GM21529 (cell line): ENCODE results near the gene MEAK7.
"Not testable (repeated sequence)": the region's sequence is repeated elsewhere in the genome, so short reads cannot be mapped to it uniquely, and the experiment has no call there.

ENCODE experiments used
- ATAC-seq: cut with Tn5 transposase; IDR thresholded peaks from one replicate; pipeline ENCODE4 v1.9.1; 2021; ENCODE audit not compliant: unreplicated experiment

MEAK7 gene

GRCh38 chr16:84532855-84533486 is 28.5 kb upstream of the MEAK7 start:
- no peak for ATAC-seq

- ATAC-seq, result no peak
These were observed 27.8 kb upstream of the MEAK7 start for GRCh38 chr16:84532291-84532724.

DNA sequence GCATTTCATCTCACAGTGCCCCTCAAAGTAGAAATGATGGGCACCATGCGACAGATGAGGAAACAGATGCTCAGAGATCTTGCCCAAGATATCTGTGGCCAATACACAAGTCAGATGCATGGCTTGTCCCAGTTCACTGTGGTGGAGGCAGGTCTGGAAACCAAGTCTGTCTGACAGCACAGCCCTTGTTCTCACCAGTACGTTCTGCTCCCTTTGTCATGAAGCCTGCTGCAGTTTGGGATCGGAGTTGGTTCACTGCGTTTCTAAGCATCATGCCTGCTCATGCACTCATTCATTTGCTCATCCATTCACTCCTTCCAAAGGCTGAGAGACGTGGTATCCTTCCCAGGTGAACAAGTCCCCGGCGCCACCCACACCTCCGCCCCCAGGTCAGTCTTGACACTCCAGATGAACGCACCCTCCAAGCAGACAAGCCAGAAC is 27.2 kb upstream of the MEAK7 start:
- ATAC-seq, result no peak

GRCh38 chr16:84530590-84530989 is 26.1 kb upstream of the MEAK7 start:
- ATAC-seq, result no peak

DNA sequence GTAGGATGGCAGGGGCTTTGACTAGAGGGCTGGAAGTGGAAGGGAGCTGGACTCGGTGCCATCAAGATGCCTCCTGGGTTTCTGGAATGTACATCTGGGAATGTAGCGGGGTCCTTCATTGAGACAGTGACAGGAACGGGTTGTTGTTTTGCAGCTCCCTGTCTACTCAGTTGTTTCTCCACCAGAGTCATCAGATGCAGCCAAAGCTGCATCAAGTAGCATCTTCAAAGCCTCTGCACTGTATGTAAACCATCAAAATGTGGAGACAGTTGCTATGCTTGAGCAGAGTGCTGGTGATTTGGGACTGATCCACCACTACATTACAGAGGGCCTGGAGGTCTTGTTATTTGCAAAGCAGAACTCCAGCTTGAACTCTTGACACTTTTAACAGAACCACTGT is 25.1 kb upstream of the MEAK7 start:
- no peak for ATAC-seq

DNA sequence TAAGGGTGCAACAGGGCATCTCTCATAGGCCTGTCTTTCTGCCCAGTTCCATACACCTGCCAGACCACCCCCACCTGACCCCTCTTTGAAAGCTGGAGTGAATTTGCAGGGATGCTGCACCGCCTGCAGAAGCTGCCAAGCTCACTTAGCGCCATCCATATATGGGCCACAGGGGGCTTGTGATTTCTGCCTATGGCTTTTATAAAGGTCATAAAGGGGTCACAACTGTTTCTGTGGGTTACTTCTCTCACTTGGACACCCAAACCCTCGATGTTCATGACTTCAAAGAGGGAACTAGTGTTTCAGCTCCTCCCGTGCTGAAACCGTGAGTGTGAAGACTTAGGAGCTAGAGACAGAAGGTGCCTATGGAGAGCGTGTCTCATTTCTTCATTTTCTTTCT is 23.9 kb upstream of the MEAK7 start:
- no peak for ATAC-seq

DNA sequence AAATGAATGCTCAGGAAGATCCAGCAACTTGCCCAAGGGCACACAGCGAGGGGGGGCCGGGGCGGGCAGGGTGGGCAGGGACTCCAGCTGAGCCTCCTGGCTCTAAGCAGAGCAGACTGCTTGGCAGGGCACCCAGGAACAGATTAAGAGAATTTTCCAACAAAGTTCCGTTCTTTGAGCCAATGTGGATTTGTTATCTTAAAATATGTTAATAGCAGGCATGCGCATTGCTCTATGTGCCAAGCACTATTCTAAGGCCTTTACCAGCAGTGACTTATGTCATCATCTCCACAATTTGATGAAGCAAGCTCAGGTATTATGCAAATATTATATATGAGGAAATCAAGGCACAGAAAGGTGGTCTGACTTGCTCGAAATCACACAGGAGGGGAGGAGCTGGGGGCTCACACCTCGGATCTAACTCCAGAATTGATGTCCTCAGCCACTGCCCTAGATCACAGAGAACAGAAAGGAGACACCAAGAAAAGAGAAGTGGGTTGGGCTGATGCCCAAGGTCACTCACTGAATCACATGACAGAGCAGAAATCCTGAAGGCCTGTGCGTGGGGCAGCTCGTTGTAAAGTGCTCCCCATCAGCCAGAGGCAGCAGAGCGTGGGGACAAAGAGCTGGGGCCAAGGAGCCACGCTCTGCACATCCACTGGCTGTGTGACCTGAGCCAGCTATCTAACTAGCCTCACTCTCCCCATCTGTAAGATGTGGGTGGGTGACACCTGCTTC is 23.2 kb upstream of the MEAK7 start:
- no peak for ATAC-seq

GRCh38 chr16:84526794-84527531 is 22.5 kb upstream of the MEAK7 start:
- ATAC-seq, result no peak

- ATAC-seq, result not testable (repeated sequence)
These were observed 20.6 kb upstream of the MEAK7 start for GRCh38 chr16:84524941-84525581.

DNA sequence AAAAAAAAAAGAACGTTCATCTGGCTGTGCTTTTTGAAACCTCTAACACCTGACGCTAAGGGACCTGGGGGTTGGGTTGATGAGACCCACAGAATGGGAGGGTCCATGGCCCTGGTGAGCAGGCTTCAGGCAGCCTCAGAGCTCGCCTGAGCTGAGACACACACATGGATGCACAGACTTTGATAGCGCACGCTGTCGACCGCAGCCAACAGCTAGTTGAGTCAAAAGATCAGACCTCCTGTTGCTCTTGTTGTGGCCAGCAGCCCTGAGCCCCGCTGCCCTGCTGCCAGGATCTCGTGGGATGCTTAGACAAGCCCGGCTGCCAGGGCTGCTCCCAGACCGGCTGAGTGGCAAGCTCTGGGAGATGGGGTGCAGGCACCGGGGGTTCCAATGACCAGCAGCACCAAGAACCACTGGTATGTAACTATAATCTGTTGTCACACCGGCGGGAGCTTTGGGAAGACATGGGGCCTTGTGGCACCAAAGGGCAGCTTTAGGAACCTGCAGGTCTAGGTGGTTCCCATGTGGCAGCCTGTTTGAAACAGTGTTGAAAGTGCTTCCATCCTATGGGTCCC is 20.0 kb upstream of the MEAK7 start:
- ATAC-seq, result no peak

- ATAC-seq, result no peak
These were observed 17.0 kb upstream of the MEAK7 start for GRCh38 chr16:84521497-84521770.

- no peak for ATAC-seq
These were observed 16.5 kb upstream of the MEAK7 start for GRCh38 chr16:84520725-84521496.

DNA sequence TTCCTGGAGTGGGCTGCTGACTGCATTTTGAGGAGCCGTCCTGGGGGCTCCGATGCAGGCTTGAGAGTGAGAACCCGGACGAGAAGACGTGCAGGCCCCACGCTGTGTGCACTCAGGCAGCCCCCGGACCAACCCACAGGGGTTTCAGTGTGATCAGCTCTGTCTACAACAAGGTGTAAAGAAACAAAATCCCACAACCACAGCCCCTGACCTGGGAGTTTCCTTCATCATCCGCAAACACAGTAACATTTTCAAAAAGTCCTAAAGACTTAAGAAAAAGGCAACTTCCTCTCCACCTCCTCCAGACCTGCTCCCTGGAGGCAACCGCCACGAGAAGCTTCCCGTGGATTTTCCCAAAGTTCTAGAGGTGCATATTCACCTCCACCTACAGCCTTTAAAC is 15.4 kb upstream of the MEAK7 start:
- no peak for ATAC-seq

- ATAC-seq, result no peak
These were observed 14.4 kb upstream of the MEAK7 start for GRCh38 chr16:84518804-84519341.

GRCh38 chr16:84518220-84518619 is 13.8 kb upstream of the MEAK7 start:
- not testable (repeated sequence) for ATAC-seq

- no peak for ATAC-seq
These were observed 12.9 kb upstream of the MEAK7 start for GRCh38 chr16:84517366-84517765.

GRCh38 chr16:84514874-84515835 is 10.7 kb upstream of the MEAK7 start:
- ATAC-seq, result peak; percentile 87

DNA sequence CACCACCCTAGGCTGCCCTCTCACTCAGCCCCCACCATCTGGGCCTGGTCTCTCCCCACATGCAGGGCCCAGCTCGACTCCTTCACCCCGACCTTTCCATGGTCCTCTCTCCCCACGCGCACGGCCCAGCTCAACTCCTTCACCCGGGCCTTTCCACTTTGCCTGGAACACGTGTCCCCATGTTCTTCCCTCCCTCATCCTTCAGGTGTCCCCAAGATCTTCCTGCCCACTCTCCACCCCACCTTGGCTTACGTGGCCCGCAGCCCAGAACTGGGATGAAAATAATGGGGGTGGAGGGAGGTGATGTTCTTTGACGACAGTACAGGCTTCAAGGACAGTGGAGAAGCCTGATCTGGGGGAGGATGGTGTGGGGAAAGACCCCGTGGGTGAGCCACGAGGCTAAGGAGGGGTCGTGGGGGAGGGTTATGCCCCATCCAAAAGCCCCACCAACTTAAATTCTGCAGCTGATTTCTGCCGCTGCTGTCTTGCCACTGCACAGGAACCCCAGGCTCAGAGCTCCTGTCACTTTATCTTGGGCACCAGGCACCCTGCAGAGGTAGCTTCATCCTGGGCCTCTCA is 9.9 kb upstream of the MEAK7 start:
- ATAC-seq, result no peak

DNA sequence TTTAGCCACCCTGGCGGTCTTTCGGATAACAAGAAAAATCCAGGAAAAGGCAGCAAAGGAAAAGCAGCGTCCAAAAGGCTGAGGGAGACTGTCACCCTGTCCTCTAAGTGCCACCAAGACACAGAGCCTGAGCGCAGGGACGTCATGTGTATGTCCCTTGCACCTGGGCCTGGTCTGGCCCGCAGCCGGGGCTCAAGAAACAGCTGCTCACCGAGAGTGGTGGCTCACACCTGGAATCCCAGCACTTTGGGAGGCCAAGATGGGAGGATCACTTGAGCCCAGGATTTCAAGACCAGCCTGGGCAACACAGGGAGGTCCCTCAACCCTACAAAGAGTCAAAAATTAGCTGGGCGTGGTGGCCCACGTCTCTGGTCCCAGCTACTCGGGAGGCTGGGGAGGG is 9.2 kb upstream of the MEAK7 start:
- ATAC-seq, result no peak
